Measurements from ENCODE around the gene PTPRK.

Gene PTPRK

DNA sequence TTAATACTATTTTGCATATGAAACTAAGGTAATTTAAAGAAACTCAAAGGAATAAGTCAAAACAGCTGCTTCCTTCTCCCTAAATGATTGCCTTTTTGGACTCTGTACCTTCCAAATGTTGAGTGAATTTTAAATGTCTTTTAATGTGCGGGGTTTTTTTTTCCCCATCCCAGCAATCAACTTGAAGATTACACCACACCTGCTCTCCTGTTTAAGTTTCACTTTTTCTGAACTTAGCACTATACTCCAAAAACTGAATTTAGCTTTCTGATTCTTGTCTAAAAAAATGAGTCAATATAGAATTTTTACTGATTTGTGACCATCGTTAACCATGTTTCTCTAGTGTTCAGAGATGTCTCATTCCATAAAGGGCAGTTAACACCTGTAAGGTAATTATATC is 398.8 kb downstream of the PTPRK start:
- Histone ChIP-seq H3K36me3 (ENCODE audit: insufficient read depth, low read length) (no peaks in the 10 kb centered on the region), H3K4me1 (ENCODE audit: insufficient read depth, low read length) (no peaks in the 10 kb centered on the region), H3K9ac (ENCODE audit: low read depth, low read length) (no peak overlapping the region), H3K27me3 (ENCODE audit: insufficient read depth, low read length) (no peaks in the 10 kb centered on the region), H3K9me3 (ENCODE audit: insufficient read depth, low read depth, low read length) (no peaks in the 10 kb centered on the region), H3K4me3 (ENCODE audit: low read length) (no peak overlapping the region), H3K27ac (ENCODE audit: low read depth, low read length) (no peak overlapping the region)
- WGBS = 100% methylated on average over 2 of the region's 2 CpGs

DNA sequence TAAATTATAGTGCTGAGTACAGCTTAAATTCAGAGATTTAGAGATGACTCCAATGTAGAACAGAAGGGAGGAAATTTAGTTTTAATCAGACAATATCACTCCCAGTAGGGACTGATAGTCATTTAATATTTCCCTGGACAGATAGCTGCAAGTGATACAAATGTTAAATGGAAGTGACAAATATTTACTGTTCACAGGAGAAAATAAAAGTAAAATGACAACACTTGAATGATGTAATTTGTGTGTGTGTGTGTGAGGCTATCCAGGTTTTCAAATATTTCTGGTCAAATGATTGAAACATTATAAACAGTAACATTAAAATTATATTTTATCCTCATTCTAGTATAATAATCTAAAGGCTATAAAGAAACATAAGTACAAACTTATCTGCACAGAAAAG is 399.2 kb downstream of the PTPRK start:
- Histone ChIP-seq H3K27ac (ENCODE audit: low read depth, low read length) (no peak overlapping the region), H3K4me1 (ENCODE audit: insufficient read depth, low read length) (no peaks in the 10 kb centered on the region), H3K4me3 (ENCODE audit: low read length) (no peak overlapping the region), H3K36me3 (ENCODE audit: insufficient read depth, low read length) (no peaks in the 10 kb centered on the region), H3K9me3 (ENCODE audit: insufficient read depth, low read depth, low read length) (no peaks in the 10 kb centered on the region), H3K9ac (ENCODE audit: low read depth, low read length) (no peak overlapping the region), H3K27me3 (ENCODE audit: insufficient read depth, low read length) (no peaks in the 10 kb centered on the region)

DNA sequence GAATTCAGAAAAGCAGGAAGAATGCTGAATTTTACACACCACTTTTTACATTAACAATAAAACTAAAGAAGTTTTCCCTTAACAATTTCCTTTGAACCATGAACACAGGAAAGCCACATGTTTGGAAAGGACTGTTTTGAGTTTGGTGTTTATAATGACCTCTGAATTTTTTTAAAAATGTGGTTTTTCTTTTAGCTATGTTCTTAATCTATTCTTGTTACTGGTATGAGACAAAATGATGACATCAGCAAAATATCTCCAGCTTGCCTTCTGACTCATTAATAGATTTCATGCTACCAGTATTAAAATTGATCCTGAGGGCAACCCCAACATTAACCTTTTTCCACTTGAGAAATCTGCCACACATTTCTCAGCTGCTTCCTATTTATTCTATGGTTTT is 402.0 kb downstream of the PTPRK start:
- Histone ChIP-seq H3K27ac (ENCODE audit: low read depth, low read length) (no peak overlapping the region), H3K9ac (ENCODE audit: low read depth, low read length) (no peak overlapping the region), H3K9me3 (ENCODE audit: insufficient read depth, low read depth, low read length) (no peaks in the 10 kb centered on the region), H3K4me3 (ENCODE audit: low read length) (no peak overlapping the region), H3K4me1 (ENCODE audit: insufficient read depth, low read length) (no peaks in the 10 kb centered on the region), H3K36me3 (ENCODE audit: insufficient read depth, low read length) (no peaks in the 10 kb centered on the region), H3K27me3 (ENCODE audit: insufficient read depth, low read length) (no peaks in the 10 kb centered on the region)

DNA sequence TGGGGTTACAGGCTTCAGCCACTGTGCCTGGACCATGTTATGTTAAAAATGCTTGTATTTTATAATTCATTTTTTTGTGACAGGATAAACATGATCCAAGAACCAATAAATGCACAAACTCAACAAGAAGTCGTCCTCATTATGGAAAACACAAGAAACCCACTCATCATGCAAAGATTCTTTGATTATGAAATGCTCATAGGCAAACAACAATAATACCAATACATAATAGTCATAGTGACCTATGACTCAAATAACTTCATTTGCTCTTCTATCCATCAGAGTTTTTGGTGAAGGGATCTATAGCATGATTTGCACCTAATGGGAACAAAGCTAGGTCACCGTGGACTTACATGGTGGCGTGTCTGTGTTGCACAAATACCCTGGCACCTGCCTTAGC is 402.5 kb downstream of the PTPRK start:
- WGBS = 96% methylated on average over 3 of the region's 3 CpGs
- no peaks in the 10 kb centered on the region for H3K27me3 ChIP-seq (ENCODE audit: insufficient read depth, low read length)
- H3K4me1 ChIP-seq (ENCODE audit: insufficient read depth, low read length) = no peaks in the 10 kb centered on the region
- no peaks in the 10 kb centered on the region for H3K36me3 ChIP-seq (ENCODE audit: insufficient read depth, low read length)
- H3K9me3 ChIP-seq (ENCODE audit: insufficient read depth, low read depth, low read length) = no peaks in the 10 kb centered on the region
- H3K9ac ChIP-seq (ENCODE audit: low read depth, low read length) = no peak overlapping the region
- no peak overlapping the region for H3K27ac ChIP-seq (ENCODE audit: low read depth, low read length)
- no peak overlapping the region for H3K4me3 ChIP-seq (ENCODE audit: low read length)

DNA sequence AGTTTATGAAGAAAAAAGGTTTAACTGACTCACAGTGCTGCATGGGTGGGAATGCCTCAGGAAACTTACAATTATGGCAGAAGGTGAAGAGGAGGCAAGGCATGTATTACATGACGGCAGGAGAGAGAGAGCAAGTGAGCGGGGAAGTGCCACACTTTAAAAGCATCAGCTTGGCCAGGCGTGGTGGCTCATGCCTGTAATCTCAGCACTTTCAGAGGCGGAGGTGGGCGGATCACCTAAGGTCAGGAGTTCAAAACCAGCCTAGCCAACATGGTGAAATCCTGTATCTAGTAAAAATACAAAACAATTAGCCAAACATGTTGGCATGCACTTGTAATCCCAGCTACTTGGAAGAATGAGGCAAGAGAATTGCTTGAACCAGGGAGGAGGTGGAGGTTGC is 406.2 kb downstream of the PTPRK start:
- no peak overlapping the region for H3K27ac ChIP-seq (ENCODE audit: low read depth, low read length)
- no peaks in the 10 kb centered on the region for H3K27me3 ChIP-seq (ENCODE audit: insufficient read depth, low read length)
- no peak overlapping the region for H3K9ac ChIP-seq (ENCODE audit: low read depth, low read length)
- no peak overlapping the region for H3K4me3 ChIP-seq (ENCODE audit: low read length)
- no peaks in the 10 kb centered on the region for H3K4me1 ChIP-seq (ENCODE audit: insufficient read depth, low read length)
- H3K9me3 ChIP-seq (ENCODE audit: insufficient read depth, low read depth, low read length) = no peaks in the 10 kb centered on the region
- H3K36me3 ChIP-seq (ENCODE audit: insufficient read depth, low read length) = no peaks in the 10 kb centered on the region
- WGBS = 89% methylated on average over 5 of the region's 5 CpGs

DNA sequence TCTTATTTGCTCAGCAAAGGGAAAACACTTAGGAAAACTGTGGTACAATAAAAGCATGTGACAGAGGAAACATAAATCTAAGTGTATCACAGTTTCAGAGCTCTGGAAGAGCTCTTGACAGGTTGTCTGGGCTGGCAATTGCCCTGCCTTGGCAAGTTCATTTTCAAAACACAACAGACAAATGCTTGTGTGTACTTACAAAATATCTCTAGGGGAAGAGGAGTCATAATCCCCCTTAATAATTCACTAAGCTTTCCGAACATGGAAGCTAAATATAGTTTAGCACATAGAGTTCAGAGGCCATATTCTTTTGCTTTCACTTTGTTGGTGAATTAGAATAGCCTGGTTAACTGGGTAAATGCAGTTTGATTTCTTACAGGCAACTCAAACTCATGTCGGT is 407.9 kb downstream of the PTPRK start:
- no peak overlapping the region for H3K27ac ChIP-seq (ENCODE audit: low read depth, low read length)
- no peaks in the 10 kb centered on the region for H3K36me3 ChIP-seq (ENCODE audit: insufficient read depth, low read length)
- H3K4me3 ChIP-seq (ENCODE audit: low read length) = no peak overlapping the region
- no peak overlapping the region for H3K9ac ChIP-seq (ENCODE audit: low read depth, low read length)
- WGBS = 98% methylated on average over 2 of the region's 2 CpGs
- H3K9me3 ChIP-seq (ENCODE audit: insufficient read depth, low read depth, low read length) = no peaks in the 10 kb centered on the region
- no peaks in the 10 kb centered on the region for H3K4me1 ChIP-seq (ENCODE audit: insufficient read depth, low read length)
- no peaks in the 10 kb centered on the region for H3K27me3 ChIP-seq (ENCODE audit: insufficient read depth, low read length)

DNA sequence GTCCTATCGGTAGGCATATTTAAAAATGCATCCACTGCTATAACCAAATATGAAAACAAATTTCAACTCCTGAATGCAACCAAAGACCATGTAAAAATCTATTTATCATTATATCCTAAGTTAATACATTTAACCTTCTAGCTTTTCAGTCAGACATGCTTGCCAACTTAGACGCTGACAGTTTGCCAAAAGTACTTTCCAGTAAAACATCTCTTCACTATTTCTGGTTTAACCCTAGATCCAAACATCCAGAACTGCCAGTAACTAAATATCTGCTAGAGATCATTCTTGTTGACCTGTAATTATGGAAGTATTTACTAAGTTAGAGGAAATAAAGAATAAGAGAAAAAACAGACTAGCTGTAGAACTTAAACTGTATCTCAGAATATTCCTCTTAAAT is 409.3 kb downstream of the PTPRK start:
- Histone ChIP-seq H3K4me3 (ENCODE audit: low read length) (no peak overlapping the region), H3K36me3 (ENCODE audit: insufficient read depth, low read length) (no peaks in the 10 kb centered on the region)
- WGBS = 94% methylated on average over 2 of the region's 2 CpGs

DNA sequence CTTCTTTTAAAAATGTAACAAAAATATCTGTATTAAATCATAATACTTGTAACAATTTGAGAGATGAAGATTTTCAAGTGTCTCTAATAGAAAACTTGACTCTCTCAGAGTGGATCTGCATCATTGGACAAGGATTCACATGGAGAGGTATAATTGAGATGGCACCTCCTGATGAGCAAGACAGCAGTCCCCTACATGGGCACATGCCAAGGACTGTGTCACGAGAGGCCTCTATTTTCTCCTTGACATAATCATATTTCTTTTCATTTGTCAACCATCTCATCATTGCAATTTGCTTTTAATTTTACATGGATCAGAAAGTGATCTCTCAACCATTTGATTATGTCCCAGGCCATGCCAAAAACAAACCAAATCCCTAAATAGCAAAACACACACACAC is 412.7 kb downstream of the PTPRK start:
- WGBS = 90% methylated on average over 1 of the region's 1 CpG
- H3K4me3 ChIP-seq (ENCODE audit: low read length) = no peak overlapping the region

More for the DNA sequence above, 409.3 kb downstream of the PTPRK start:
- Histone ChIP-seq H3K27me3 (ENCODE audit: insufficient read depth, low read length) (no peaks in the 10 kb centered on the region), H3K4me1 (ENCODE audit: insufficient read depth, low read length) (no peaks in the 10 kb centered on the region), H3K27ac (ENCODE audit: low read depth, low read length) (no peak overlapping the region), H3K9ac (ENCODE audit: low read depth, low read length) (no peak overlapping the region), H3K9me3 (ENCODE audit: insufficient read depth, low read depth, low read length) (no peaks in the 10 kb centered on the region)

DNA sequence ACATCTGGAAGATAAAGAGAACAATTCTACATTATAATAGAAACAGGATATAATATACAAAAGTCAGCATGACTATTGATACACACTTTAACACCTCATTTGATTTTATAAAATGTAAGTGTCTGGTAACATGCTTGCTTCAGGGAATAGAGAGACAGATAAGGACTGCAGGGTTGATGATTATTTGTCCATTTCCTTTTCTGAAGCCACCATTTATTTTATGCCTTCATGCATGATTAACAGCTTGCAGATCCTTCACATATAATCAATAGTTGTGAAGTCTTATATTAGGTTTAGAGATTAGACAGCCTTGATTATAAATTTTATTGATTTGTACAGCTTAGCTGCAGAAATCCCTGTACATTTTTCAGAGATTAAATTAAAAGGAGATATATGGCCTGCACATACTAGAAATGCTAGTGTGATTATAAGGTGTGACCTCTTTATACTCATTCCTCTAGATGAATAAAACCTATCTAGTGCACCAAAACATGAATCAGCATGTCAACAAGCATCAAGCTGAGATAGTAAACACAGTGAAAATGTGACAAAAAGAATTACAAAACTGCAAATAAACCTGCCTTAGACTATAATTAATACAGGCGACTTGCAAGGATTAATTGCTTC is 420.7 kb downstream of the PTPRK start:
- no peak overlapping the region for H3K27ac ChIP-seq (ENCODE audit: low read depth, low read length)
- no CpG with 5 or more reads among the region's 1 CpG for WGBS

More for the DNA sequence above, 412.7 kb downstream of the PTPRK start:
- no peaks in the 10 kb centered on the region for H3K27me3 ChIP-seq (ENCODE audit: insufficient read depth, low read length)
- no peak overlapping the region for H3K27ac ChIP-seq (ENCODE audit: low read depth, low read length)
- no peaks in the 10 kb centered on the region for H3K36me3 ChIP-seq (ENCODE audit: insufficient read depth, low read length)
- no peaks in the 10 kb centered on the region for H3K4me1 ChIP-seq (ENCODE audit: insufficient read depth, low read length)
- H3K9me3 ChIP-seq (ENCODE audit: insufficient read depth, low read depth, low read length) = no peaks in the 10 kb centered on the region
- no peak overlapping the region for H3K9ac ChIP-seq (ENCODE audit: low read depth, low read length)

DNA sequence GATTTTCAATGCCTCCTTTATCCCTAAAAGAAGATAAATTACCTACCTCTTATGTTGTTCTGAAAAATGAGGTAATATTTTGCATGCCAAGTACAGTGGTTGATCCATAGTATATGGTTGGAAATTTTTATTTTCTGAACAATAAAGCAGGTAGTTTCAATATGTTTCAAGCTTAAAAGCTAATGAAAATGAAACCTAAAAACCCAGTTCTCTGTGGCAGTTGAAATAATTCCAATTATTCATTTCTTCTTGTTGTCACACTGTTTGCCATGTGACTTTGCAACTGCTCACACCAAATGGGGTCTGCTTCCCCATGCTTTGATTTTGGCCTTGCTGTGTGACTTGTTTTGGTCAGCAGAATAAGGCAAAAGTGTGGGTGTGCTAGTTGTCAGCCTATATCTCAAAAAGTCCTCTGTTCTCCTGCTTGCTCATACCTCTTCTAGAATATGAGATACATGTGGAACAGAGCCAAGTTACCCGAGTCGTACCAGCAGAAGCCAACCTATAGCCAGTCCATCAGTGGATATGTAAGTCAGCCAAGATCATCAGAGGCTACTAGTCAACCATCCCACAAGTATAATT is 422.3 kb downstream of the PTPRK start:
- Histone ChIP-seq H3K36me3 (ENCODE audit: insufficient read depth, low read length) (no peaks in the 10 kb centered on the region), H3K4me3 (ENCODE audit: low read length) (no peak overlapping the region), H3K4me1 (ENCODE audit: insufficient read depth, low read length) (peaks cover 3% of the 10 kb centered on the region; the same call in 1 of the 2 replicates), H3K9me3 (ENCODE audit: insufficient read depth, low read depth, low read length) (no peaks in the 10 kb centered on the region), H3K27me3 (ENCODE audit: insufficient read depth, low read length) (no peaks in the 10 kb centered on the region), H3K27ac (ENCODE audit: low read depth, low read length) (no peak overlapping the region), H3K9ac (ENCODE audit: low read depth, low read length) (no peak overlapping the region)
- WGBS = 98% methylated on average over 2 of the region's 2 CpGs

More for the DNA sequence above, 420.7 kb downstream of the PTPRK start:
- Histone ChIP-seq H3K9ac (ENCODE audit: low read depth, low read length) (no peak overlapping the region), H3K9me3 (ENCODE audit: insufficient read depth, low read depth, low read length) (no peaks in the 10 kb centered on the region), H3K36me3 (ENCODE audit: insufficient read depth, low read length) (no peaks in the 10 kb centered on the region), H3K4me1 (ENCODE audit: insufficient read depth, low read length) (peaks cover 3% of the 10 kb centered on the region; the same call in 1 of the 2 replicates), H3K4me3 (ENCODE audit: low read length) (no peak overlapping the region), H3K27me3 (ENCODE audit: insufficient read depth, low read length) (no peaks in the 10 kb centered on the region)

DNA sequence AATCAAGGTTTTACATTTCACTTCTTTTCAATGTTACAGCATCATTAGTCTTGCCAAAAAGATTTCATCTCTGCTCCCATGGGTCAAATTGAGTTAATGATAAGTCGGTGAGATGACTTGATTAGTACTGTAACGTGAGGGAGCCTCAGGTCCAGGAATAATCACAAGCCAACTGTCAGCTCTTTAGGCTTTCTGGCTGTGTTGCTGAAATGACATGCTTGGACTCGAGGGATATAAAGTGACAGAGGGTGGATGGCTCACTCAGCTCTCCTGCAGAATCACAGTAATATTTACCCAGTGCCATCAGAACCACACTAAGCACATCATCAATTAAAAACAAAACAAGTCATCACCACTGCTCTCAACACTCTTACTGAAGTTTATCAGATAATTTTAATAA is 423.4 kb downstream of the PTPRK start:
- no peak overlapping the region for H3K27ac ChIP-seq (ENCODE audit: low read depth, low read length)
- H3K27me3 ChIP-seq (ENCODE audit: insufficient read depth, low read length) = no peaks in the 10 kb centered on the region
- WGBS = 95% methylated on average over 3 of the region's 3 CpGs
- H3K36me3 ChIP-seq (ENCODE audit: insufficient read depth, low read length) = no peaks in the 10 kb centered on the region
- H3K4me1 ChIP-seq (ENCODE audit: insufficient read depth, low read length) = peaks cover 3% of the 10 kb centered on the region; the same call in 1 of the 2 replicates
- no peaks in the 10 kb centered on the region for H3K9me3 ChIP-seq (ENCODE audit: insufficient read depth, low read depth, low read length)
- no peak overlapping the region for H3K4me3 ChIP-seq (ENCODE audit: low read length)
- no peak overlapping the region for H3K9ac ChIP-seq (ENCODE audit: low read depth, low read length)

DNA sequence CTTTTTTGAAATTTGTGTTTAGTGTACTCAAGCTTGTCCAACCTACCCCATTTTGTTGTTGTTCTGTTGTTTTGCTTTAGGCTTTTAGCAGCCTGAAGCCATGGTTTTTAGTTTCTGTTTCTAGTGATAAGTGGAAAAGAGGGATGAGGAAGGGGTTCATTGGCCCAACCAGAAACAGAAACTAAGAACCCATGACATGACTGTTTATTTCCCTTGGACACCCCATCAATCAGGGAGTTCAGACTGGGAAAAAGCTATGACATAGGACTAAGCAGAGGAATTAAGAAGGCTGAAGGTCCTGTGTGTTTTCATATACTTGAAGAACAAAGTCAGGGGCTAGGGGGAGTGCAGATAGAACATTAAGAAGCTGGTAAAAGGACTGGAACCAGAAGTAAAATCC is 425.0 kb downstream of the PTPRK start:
- no peak overlapping the region for H3K4me3 ChIP-seq (ENCODE audit: low read length)

More for the DNA sequence above, 425.0 kb downstream of the PTPRK start:
- H3K4me1 ChIP-seq (ENCODE audit: insufficient read depth, low read length) = peaks cover 3% of the 10 kb centered on the region; the same call in 1 of the 2 replicates
- no peaks in the 10 kb centered on the region for H3K27me3 ChIP-seq (ENCODE audit: insufficient read depth, low read length)
- no peaks in the 10 kb centered on the region for H3K36me3 ChIP-seq (ENCODE audit: insufficient read depth, low read length)
- no peaks in the 10 kb centered on the region for H3K9me3 ChIP-seq (ENCODE audit: insufficient read depth, low read depth, low read length)
- no peak overlapping the region for H3K27ac ChIP-seq (ENCODE audit: low read depth, low read length)
- H3K9ac ChIP-seq (ENCODE audit: low read depth, low read length) = no peak overlapping the region

All from HUES64 (cell line).